ENCODE measurements around the gene CEP290. TPM values are rescaled to one million over a fixed set of nuclear protein-coding genes. Genes with fewer than 3 reads are reported as not detected.

The CEP290 gene
- total RNA-seq, 1 experiment from 2014 or later, result 14.1 TPM

DNA sequence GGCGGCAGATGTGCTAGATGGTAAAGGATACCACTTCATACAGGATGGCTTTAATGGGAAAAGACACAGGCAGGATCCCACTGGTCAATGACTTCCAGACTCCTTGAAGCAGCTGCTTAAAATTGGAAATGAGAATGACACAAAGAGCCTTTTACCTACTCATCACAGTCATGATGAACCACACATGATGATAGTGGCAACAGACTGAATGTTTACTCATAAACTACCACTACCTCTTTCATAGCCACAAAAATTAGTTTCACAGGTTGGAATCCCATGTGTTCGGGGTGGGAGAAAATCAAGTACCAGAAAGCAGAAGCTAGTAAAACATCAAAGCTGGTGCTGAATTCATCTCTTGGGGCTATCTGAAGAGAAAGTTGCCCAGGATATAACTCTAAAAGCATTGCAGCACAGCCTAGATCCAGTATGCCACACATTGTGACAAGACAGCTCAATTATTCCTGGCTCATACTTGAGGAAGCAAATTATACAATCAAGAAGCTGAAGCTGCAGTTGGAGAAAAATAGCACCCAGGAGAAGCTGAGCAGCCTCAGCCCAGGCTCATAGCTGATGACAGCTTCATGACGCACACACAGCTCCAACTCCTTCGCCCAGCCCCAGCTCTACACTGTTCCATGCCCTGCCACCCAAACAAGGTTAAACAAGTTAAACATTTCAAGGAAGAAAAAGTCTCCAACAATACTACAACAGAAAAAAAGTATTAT, 83.7 kb downstream of the CEP290 start:
- Mint-ChIP-seq H3K4me3 (ENCODE audit: low read depth, unreplicated experiment) (no peak overlapping the region), H3K27ac (ENCODE audit: unreplicated experiment) (no peak overlapping the region), H3K27me3 (ENCODE audit: unreplicated experiment) (no peaks in the 10 kb centered on the region), H3K36me3 (ENCODE audit: insufficient read depth, unreplicated experiment) (no peaks in the 10 kb centered on the region), H3K9me3 (ENCODE audit: low read depth, unreplicated experiment) (no peaks in the 10 kb centered on the region), H3K4me1 (ENCODE audit: low read depth, unreplicated experiment) (peaks cover 4% of the 10 kb centered on the region)
- no peak for DNase-seq
- intact Hi-C loops (cut with micrococcal nuclease; ENCODE audit: unreplicated experiment), result no loop called here
- TF ChIP-seq, protein P1, sequence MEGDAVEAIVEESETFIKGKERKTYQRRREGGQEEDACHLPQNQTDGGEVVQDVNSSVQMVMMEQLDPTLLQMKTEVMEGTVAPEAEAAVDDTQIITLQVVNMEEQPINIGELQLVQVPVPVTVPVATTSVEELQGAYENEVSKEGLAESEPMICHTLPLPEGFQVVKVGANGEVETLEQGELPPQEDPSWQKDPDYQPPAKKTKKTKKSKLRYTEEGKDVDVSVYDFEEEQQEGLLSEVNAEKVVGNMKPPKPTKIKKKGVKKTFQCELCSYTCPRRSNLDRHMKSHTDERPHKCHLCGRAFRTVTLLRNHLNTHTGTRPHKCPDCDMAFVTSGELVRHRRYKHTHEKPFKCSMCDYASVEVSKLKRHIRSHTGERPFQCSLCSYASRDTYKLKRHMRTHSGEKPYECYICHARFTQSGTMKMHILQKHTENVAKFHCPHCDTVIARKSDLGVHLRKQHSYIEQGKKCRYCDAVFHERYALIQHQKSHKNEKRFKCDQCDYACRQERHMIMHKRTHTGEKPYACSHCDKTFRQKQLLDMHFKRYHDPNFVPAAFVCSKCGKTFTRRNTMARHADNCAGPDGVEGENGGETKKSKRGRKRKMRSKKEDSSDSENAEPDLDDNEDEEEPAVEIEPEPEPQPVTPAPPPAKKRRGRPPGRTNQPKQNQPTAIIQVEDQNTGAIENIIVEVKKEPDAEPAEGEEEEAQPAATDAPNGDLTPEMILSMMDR (IDR thresholded peaks at IDR 0.05; ENCODE audit: unreplicated experiment), result no peak
- CTCF ChIA-PET, result interaction anchor here (0.7 kb wide), 1 partner anchor 840 kb away, joined by 3 read pairs; no protein-coding TSS in a partner anchor
- BruUV-seq (replicated peaks), result no TSS peak

DNA sequence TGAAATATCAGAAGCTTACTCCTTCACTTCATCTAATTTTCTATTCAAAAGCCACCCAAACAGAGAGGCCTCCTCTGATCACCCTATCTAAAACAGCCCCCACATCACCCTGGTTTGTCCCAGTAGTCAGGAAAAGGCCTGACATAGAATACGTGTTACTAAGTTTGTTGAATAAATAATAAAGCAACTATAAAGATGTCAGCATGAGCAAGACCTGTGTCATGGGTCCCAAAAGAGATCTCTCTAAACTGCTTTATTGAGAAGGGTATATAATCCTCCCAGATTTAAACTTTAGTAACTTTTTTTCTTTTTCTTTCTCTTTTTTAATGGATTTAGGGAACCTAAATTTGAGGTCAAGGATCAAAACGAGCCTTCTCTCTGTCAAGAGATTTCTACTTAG, 85.3 kb downstream of the CEP290 start:
- Mint-ChIP-seq H3K36me3 (ENCODE audit: insufficient read depth, unreplicated experiment) (no peaks in the 10 kb centered on the region), H3K4me1 (ENCODE audit: low read depth, unreplicated experiment) (no peaks in the 10 kb centered on the region), H3K27ac (ENCODE audit: unreplicated experiment) (no peak overlapping the region), H3K9me3 (ENCODE audit: low read depth, unreplicated experiment) (no peaks in the 10 kb centered on the region), H3K27me3 (ENCODE audit: unreplicated experiment) (no peaks in the 10 kb centered on the region), H3K4me3 (ENCODE audit: low read depth, unreplicated experiment) (no peak overlapping the region)
- CTCF ChIA-PET, result no interaction called here
- TF ChIP-seq, protein P1 (IDR thresholded peaks at IDR 0.05; ENCODE audit: unreplicated experiment), result no peak
- no TSS peak for BruUV-seq (replicated peaks)
- DNase-seq, result no peak
- intact Hi-C loops (cut with micrococcal nuclease; ENCODE audit: unreplicated experiment), result no loop called here

DNA sequence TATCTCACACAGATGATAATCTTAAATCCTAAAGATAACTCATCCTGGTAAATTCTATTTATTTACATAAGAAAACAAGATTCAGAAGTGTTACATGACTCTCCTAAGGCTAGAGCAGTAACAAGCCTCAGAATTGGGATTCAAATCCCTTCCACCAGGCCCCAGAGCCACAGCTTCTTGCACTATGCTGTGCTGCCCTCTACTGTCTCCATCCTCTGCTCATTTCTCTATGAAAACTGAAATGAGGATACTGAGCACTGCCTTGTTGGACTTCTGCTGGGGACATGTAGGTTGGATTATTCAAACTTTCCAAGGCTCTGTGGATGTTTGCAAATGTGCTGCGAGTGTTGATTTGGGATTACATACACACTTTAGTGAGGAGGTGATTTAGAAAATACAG, 89.2 kb downstream of the CEP290 start:
- Mint-ChIP-seq H3K4me1 (ENCODE audit: low read depth, unreplicated experiment) (no peaks in the 10 kb centered on the region), H3K27me3 (ENCODE audit: unreplicated experiment) (no peaks in the 10 kb centered on the region), H3K9me3 (ENCODE audit: low read depth, unreplicated experiment) (no peaks in the 10 kb centered on the region), H3K27ac (ENCODE audit: unreplicated experiment) (no peak overlapping the region), H3K4me3 (ENCODE audit: low read depth, unreplicated experiment) (no peak overlapping the region), H3K36me3 (ENCODE audit: insufficient read depth, unreplicated experiment) (no peaks in the 10 kb centered on the region)
- TF ChIP-seq, protein P1 (IDR thresholded peaks at IDR 0.05; ENCODE audit: unreplicated experiment), result peak; percentile 44
- CTCF ChIA-PET, result interaction anchor here (0.7 kb wide), 1 partner anchor 24 kb away, joined by 3 read pairs; no protein-coding TSS in a partner anchor
- peak; percentile 49 for DNase-seq
- intact Hi-C loops (cut with micrococcal nuclease; ENCODE audit: unreplicated experiment), result no loop called here
- BruUV-seq (replicated peaks), result no TSS peak

DNA sequence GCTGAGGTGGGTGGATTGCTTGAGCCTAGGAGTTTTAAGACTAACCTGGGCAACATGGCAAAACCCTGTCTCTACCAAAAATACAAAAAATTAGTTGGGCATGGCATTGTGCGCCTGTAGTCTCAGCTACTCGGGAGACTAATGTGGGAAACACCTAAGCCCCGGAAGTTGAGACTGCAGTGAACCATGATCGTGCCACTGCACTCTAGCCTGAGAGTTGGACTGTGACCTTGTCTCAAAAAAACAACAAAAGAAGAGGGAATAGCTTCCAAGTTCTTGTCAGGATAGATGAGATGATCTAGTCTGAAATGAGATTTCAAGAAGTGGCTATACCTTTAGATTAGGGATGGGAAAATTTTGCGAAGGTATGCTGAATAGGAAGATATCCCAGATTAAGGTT, 97.9 kb downstream of the CEP290 start:
- Mint-ChIP-seq H3K27ac (ENCODE audit: unreplicated experiment) (no peak overlapping the region), H3K4me1 (ENCODE audit: low read depth, unreplicated experiment) (peaks cover 11% of the 10 kb centered on the region), H3K27me3 (ENCODE audit: unreplicated experiment) (no peaks in the 10 kb centered on the region), H3K4me3 (ENCODE audit: low read depth, unreplicated experiment) (no peak overlapping the region), H3K9me3 (ENCODE audit: low read depth, unreplicated experiment) (no peaks in the 10 kb centered on the region), H3K36me3 (ENCODE audit: insufficient read depth, unreplicated experiment) (peaks cover 23% of the 10 kb centered on the region)
- DNase-seq, result no peak
- CTCF ChIA-PET, result no interaction called here
- TF ChIP-seq, protein P1 (IDR thresholded peaks at IDR 0.05; ENCODE audit: unreplicated experiment), result no peak
- BruUV-seq (replicated peaks), result no TSS peak
- intact Hi-C loops (cut with micrococcal nuclease; ENCODE audit: unreplicated experiment), result no loop called here
